ENCODE data around the gene FUBP3. TPM values are rescaled to one million over a fixed set of nuclear protein-coding genes. Genes with fewer than 3 reads are reported as not detected.

Gene FUBP3
- total RNA-seq, 4 donors from 2014 or later = 40.6 to 64.8 (median 46.4) TPM

GRCh38 chr9:130542038-130542437, 37.3 kb upstream of the FUBP3 start:
- no peaks in the 10 kb centered on the region for H3K36me3 ChIP-seq
- H3K27me3 ChIP-seq = peaks cover 0 to 63% (median 5%) of the 10 kb centered on the region in 4 donors
- H3K4me1 ChIP-seq = peaks cover 0 to 7% (median 5%) of the 10 kb centered on the region in 4 donors
- intact Hi-C loops (cut with DNase I) = no loop called here
- DNase-seq (ENCODE audit: extremely low spot score) = no peak
- H3K27ac ChIP-seq (replicated peaks in 1 of 4) = no peak overlapping the region
- TF ChIP-seq CTCF (IDR thresholded peaks at IDR 0.05) (no peak), EP300 (IDR thresholded peaks at IDR 0.05) (no peak), POLR2AphosphoS5 (IDR thresholded peaks at IDR 0.05) (no peak), POLR2A (IDR thresholded peaks at IDR 0.05; ENCODE audit: low read depth) (no peak)
- H3K9me3 ChIP-seq = no peaks in the 10 kb centered on the region
- H3K4me3 ChIP-seq = no peak overlapping the region
- WGBS = 96% methylated on average over 4 of the region's 5 CpGs

- H3K36me3 ChIP-seq = no peaks in the 10 kb centered on the region
- no peak for TF ChIP-seq EP300 (IDR thresholded peaks at IDR 0.05)
- TF ChIP-seq POLR2AphosphoS5 (IDR thresholded peaks at IDR 0.05) = no peak
- no peak for TF ChIP-seq POLR2A (IDR thresholded peaks at IDR 0.05; ENCODE audit: low read depth)
- TF ChIP-seq CTCF (IDR thresholded peaks at IDR 0.05) = no peak
- peaks cover 0 to under 1% (median under 1%) of the 10 kb centered on the region in 4 donors for H3K4me1 ChIP-seq
- no peak for DNase-seq (ENCODE audit: extremely low spot score)
- H3K4me3 ChIP-seq = no peak overlapping the region
- WGBS = 48% methylated on average over 7 of the region's 7 CpGs
- peaks cover 0 to 57% (median 3%) of the 10 kb centered on the region in 4 donors for H3K27me3 ChIP-seq
- intact Hi-C loops (cut with DNase I) = no loop called here
- H3K9me3 ChIP-seq = no peaks in the 10 kb centered on the region
- no peak overlapping the region for H3K27ac ChIP-seq (replicated peaks in 1 of 4)
Measured at GRCh38 chr9:130542457-130543228, 36.7 kb upstream of the FUBP3 start.

GRCh38 chr9:130543368-130543767, 36.0 kb upstream of the FUBP3 start:
- TF ChIP-seq EP300 (IDR thresholded peaks at IDR 0.05) (no peak), CTCF (IDR thresholded peaks at IDR 0.05) (no peak), POLR2A (IDR thresholded peaks at IDR 0.05; ENCODE audit: low read depth) (no peak), POLR2AphosphoS5 (IDR thresholded peaks at IDR 0.05) (no peak)
- no peak for DNase-seq (ENCODE audit: extremely low spot score)
- H3K27ac ChIP-seq (replicated peaks in 1 of 4) = no peak overlapping the region
- H3K36me3 ChIP-seq = no peaks in the 10 kb centered on the region
- 77% methylated on average over 8 of the region's 8 CpGs for WGBS
- no peaks in the 10 kb centered on the region for H3K9me3 ChIP-seq
- peaks cover 0 to 51% (median 3%) of the 10 kb centered on the region in 4 donors for H3K27me3 ChIP-seq
- H3K4me1 ChIP-seq = no peaks in the 10 kb centered on the region
- H3K4me3 ChIP-seq = no peak overlapping the region
- intact Hi-C loops (cut with DNase I) = no loop called here

GRCh38 chr9:130543859-130544258, 35.5 kb upstream of the FUBP3 start:
- WGBS = 80% methylated on average over 6 of the region's 6 CpGs
- H3K27me3 ChIP-seq = peaks cover 0 to 47% (median 2%) of the 10 kb centered on the region in 4 donors
- H3K36me3 ChIP-seq = no peaks in the 10 kb centered on the region
- no peak overlapping the region for H3K27ac ChIP-seq (replicated peaks in 1 of 4)
- intact Hi-C loops (cut with DNase I) = no loop called here
- no peaks in the 10 kb centered on the region for H3K4me1 ChIP-seq
- H3K9me3 ChIP-seq = no peaks in the 10 kb centered on the region
- no peak for TF ChIP-seq EP300 (IDR thresholded peaks at IDR 0.05)
- no peak for TF ChIP-seq POLR2AphosphoS5 (IDR thresholded peaks at IDR 0.05)
- no peak for TF ChIP-seq CTCF (IDR thresholded peaks at IDR 0.05)
- TF ChIP-seq POLR2A (IDR thresholded peaks at IDR 0.05; ENCODE audit: low read depth) = no peak
- no peak overlapping the region for H3K4me3 ChIP-seq
- DNase-seq (ENCODE audit: extremely low spot score) = no peak
